ENCODE data around the gene ADGRA3. TPM values are rescaled to one million over a fixed set of nuclear protein-coding genes. Genes with fewer than 3 reads are reported as not detected.

ADGRA3 gene
- polyA plus RNA-seq, 1 donor = 51.5 TPM

DNA sequence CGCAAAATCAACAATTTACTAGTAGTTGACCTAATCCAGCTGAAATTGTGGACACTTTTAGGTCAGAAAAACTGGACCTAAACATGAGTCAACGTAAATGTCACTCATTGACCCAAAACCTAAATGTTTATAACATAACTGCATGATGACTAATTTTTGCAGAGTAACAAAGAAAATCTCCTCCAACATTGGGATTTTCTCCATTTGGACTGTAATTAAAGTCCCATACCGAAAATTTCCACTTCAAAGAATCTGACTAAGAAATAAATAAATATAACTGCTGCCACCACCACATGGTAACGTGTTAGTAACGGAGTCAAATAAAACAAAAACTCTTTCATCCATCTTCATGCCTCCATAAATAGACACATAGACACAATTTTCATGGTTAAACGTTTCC is 1.9 kb downstream of the ADGRA3 start:
- H3K27me3 ChIP-seq (ENCODE audit: control insufficient read depth, insufficient read depth, low read length) = no peaks in the 10 kb centered on the region
- no peaks in the 10 kb centered on the region for H3K9me3 ChIP-seq (ENCODE audit: control insufficient read depth, low read depth, low read length)
- no peak for DNase-seq
- H3K4me3 ChIP-seq (ENCODE audit: low read length) = peak overlapping the region; percentile 68
- 52% methylated on average over 2 of the region's 6 CpGs for WGBS (ENCODE audit: insufficient coverage, low lambda C conversion rate)
- H3K36me3 ChIP-seq (ENCODE audit: control insufficient read depth, insufficient read depth, low read length) = no peaks in the 10 kb centered on the region
- H3K27ac ChIP-seq (ENCODE audit: low read length) = no peak overlapping the region
- peaks cover 7% of the 10 kb centered on the region for H3K4me1 ChIP-seq (ENCODE audit: control insufficient read depth, insufficient read depth, low read length)

DNA sequence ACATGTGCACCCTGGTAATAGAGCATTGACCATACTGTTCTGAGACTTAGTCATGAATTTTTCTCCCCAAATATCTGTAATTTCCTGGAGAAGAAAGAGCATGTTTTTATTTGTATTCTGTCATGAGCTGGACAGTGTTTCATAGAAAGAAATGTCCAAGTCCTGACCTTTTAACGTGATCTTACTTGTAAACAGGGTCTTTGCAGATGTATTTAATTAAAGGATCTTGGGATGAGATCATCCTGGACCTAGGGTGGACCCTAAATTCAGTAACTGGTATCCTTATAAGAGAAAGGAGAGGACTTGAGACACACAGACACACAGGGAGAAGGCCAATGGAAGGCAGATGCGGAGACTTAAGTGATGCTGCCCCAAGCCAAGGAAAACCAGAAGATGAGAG is 3.6 kb downstream of the ADGRA3 start:
- no peaks in the 10 kb centered on the region for H3K9me3 ChIP-seq (ENCODE audit: control insufficient read depth, low read depth, low read length)
- 94% methylated on average over 2 of the region's 2 CpGs for WGBS (ENCODE audit: insufficient coverage, low lambda C conversion rate)
- peaks cover 7% of the 10 kb centered on the region for H3K4me1 ChIP-seq (ENCODE audit: control insufficient read depth, insufficient read depth, low read length)
- DNase-seq = no peak
- H3K4me3 ChIP-seq (ENCODE audit: low read length) = no peak overlapping the region
- H3K27ac ChIP-seq (ENCODE audit: low read length) = no peak overlapping the region
- H3K27me3 ChIP-seq (ENCODE audit: control insufficient read depth, insufficient read depth, low read length) = no peaks in the 10 kb centered on the region
- no peaks in the 10 kb centered on the region for H3K36me3 ChIP-seq (ENCODE audit: control insufficient read depth, insufficient read depth, low read length)

DNA sequence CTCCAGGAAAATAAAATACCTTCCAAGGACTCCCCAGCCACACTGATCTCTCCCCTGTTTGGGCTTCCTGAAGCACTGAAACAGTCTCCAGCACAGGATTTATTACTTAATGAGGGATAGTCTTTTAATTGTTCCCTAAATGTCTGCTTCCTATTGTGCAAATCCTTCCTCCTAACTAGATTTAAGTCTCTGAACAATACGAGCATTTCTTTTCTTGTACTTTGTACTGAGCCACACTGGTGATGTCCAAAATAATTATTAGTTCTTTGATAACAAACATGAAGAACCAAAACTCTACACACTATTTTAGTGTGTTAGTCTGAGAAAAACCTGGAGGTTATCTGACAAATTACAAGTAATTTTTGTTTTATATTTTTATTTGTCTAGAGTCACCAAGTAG is 5.1 kb downstream of the ADGRA3 start:
- Histone ChIP-seq H3K9me3 (ENCODE audit: control insufficient read depth, low read depth, low read length) (no peaks in the 10 kb centered on the region), H3K36me3 (ENCODE audit: control insufficient read depth, insufficient read depth, low read length) (no peaks in the 10 kb centered on the region), H3K4me3 (ENCODE audit: low read length) (no peak overlapping the region), H3K27me3 (ENCODE audit: control insufficient read depth, insufficient read depth, low read length) (no peaks in the 10 kb centered on the region), H3K27ac (ENCODE audit: low read length) (no peak overlapping the region), H3K4me1 (ENCODE audit: control insufficient read depth, insufficient read depth, low read length) (peaks cover 3% of the 10 kb centered on the region)
- DNase-seq = no peak
- 20% methylated on average over 1 of the region's 1 CpG for WGBS (ENCODE audit: insufficient coverage, low lambda C conversion rate)

DNA sequence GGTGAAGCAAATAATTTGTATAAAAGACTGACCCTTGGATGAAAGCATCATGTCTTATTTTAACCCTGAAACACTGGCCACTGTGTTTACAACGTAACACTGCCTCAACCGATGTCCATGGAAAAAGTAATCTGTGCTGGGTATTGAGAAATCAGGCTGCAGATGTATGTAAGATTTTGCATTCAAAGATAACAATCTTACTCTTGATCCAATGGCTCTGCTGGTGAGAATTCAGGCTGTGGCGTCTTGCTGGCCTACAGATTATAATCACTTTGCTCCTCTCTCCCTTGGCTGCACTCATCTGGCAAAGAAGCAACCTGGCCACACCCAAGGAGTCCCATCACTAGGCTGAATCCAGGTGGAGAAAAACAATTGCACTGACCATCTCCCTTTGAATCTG is 7.5 kb downstream of the ADGRA3 start:
- H3K9me3 ChIP-seq (ENCODE audit: control insufficient read depth, low read depth, low read length) = no peaks in the 10 kb centered on the region
- H3K4me1 ChIP-seq (ENCODE audit: control insufficient read depth, insufficient read depth, low read length) = no peaks in the 10 kb centered on the region
- WGBS (ENCODE audit: insufficient coverage, low lambda C conversion rate) = 80% methylated on average over 1 of the region's 3 CpGs

DNA sequence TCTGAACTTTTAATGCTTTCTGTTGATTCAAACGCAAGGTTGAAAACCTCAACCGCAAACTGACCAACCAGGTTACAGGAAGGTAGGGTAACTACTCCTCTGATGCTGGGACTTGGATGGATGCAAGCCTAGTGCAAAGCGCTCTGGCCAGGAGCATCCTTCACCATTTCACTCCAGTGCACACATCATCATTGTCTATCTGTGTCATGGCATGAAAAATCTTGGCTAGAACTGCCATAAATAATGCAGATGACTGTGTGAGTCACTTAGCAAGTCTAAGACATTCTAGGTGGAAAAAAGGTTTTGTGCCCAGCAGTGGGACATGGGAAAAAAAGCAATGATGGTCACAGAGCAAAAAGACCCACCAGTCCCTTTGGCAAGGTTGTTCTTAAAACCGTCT is 10.9 kb downstream of the ADGRA3 start:
- no peak for DNase-seq
- WGBS (ENCODE audit: insufficient coverage, low lambda C conversion rate) = no CpG with 5 or more reads among the region's 4 CpGs

More for the DNA sequence above, 7.5 kb downstream of the ADGRA3 start:
- no peaks in the 10 kb centered on the region for H3K36me3 ChIP-seq (ENCODE audit: control insufficient read depth, insufficient read depth, low read length)
- H3K27me3 ChIP-seq (ENCODE audit: control insufficient read depth, insufficient read depth, low read length) = no peaks in the 10 kb centered on the region
- no peak overlapping the region for H3K4me3 ChIP-seq (ENCODE audit: low read length)
- no peak for DNase-seq
- no peak overlapping the region for H3K27ac ChIP-seq (ENCODE audit: low read length)

DNA sequence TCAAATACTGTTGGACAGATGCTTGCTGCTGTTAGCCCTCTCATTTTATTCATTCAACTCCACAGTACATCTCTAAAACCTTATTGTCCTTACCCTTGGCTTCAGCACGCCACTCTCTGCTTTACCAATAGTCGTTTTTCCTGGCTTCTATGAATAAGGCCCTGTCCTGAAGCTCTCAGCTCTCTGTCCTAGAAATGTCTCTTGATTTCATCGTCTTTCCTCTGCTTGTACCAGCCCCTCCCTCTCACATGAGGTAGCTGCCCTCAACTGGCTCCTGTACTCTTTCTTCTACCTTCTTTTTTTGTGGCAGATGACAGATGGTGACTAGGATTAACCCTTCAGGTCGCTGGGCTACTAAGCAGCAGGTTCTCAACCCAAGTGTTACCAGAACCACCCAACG is 11.4 kb downstream of the ADGRA3 start:
- no peaks in the 10 kb centered on the region for H3K27me3 ChIP-seq (ENCODE audit: control insufficient read depth, insufficient read depth, low read length)
- no peak overlapping the region for H3K27ac ChIP-seq (ENCODE audit: low read length)
- no peak for DNase-seq
- H3K4me1 ChIP-seq (ENCODE audit: control insufficient read depth, insufficient read depth, low read length) = peaks cover 18% of the 10 kb centered on the region
- H3K36me3 ChIP-seq (ENCODE audit: control insufficient read depth, insufficient read depth, low read length) = no peaks in the 10 kb centered on the region
- 86% methylated on average over 2 of the region's 5 CpGs for WGBS (ENCODE audit: insufficient coverage, low lambda C conversion rate)
- H3K4me3 ChIP-seq (ENCODE audit: low read length) = no peak overlapping the region
- H3K9me3 ChIP-seq (ENCODE audit: control insufficient read depth, low read depth, low read length) = no peaks in the 10 kb centered on the region

More for the DNA sequence above, 10.9 kb downstream of the ADGRA3 start:
- Histone ChIP-seq H3K4me1 (ENCODE audit: control insufficient read depth, insufficient read depth, low read length) (peaks cover 17% of the 10 kb centered on the region), H3K27me3 (ENCODE audit: control insufficient read depth, insufficient read depth, low read length) (no peaks in the 10 kb centered on the region), H3K4me3 (ENCODE audit: low read length) (no peak overlapping the region), H3K36me3 (ENCODE audit: control insufficient read depth, insufficient read depth, low read length) (no peaks in the 10 kb centered on the region), H3K9me3 (ENCODE audit: control insufficient read depth, low read depth, low read length) (no peaks in the 10 kb centered on the region), H3K27ac (ENCODE audit: low read length) (no peak overlapping the region)

DNA sequence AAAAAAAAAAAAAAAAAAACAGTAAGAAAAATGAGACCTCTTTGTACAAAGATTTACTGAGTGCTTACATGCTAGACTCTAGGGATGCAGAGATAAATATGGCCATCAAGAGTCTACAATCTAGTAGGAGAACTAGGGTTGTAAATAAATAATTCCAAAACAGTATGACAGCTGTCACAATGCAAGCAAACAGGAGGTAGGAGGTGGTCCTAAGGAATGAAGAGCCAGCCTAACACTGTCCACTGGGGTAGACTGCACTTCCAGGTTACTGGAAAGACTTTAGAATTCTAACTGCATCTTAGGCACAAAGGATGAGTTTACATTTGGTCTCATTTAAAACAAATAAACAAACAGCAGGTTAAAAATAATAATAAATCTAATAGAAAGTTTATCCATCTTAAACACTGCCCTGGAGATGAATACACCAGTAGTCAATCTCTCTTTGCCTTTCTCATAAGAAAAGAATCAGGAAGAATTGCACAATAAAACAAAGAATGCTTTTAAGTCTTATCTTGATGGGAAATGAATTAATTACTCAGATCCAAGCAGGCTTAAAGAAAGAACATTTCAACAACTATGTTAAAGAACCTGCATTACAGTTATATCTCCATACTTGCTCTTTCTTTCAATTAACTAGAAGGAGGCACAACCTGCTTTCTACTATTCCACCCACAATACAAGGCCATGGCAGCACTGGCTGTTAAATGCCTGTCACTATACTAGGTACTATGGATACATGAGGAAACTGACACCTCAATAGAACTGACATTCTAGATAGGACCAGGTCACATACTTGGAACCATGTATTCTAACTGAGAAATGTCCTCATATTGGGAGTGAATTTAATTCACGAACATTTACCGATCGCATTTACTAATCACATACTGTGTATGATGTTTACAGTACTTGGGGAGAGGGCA is 12.7 kb downstream of the ADGRA3 start:
- no CpG with 5 or more reads among the region's 3 CpGs for WGBS (ENCODE audit: insufficient coverage, low lambda C conversion rate)
- Histone ChIP-seq H3K27ac (ENCODE audit: low read length) (no peak overlapping the region), H3K4me1 (ENCODE audit: control insufficient read depth, insufficient read depth, low read length) (peaks cover 18% of the 10 kb centered on the region), H3K4me3 (ENCODE audit: low read length) (no peak overlapping the region), H3K9me3 (ENCODE audit: control insufficient read depth, low read depth, low read length) (no peaks in the 10 kb centered on the region), H3K36me3 (ENCODE audit: control insufficient read depth, insufficient read depth, low read length) (no peaks in the 10 kb centered on the region), H3K27me3 (ENCODE audit: control insufficient read depth, insufficient read depth, low read length) (no peaks in the 10 kb centered on the region)
- DNase-seq = no peak

DNA sequence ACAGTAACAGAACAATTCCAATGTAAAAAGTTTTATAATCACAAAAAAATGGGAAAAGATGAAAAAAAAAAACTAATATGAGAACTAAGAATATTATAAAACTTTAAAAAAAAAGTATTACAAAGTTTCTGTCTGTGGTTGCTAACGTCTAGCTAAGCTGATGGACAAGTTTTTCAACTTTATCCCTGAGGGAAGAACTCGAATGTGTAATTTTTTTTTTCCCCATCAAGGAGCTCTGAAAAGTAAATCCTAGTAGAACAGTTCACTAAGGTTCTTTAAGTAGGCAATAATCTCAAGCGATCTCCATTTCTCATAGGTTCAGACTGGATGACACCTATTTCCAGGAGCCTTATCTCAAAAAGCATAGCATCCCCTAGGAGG is 14.2 kb downstream of the ADGRA3 start:
- WGBS (ENCODE audit: insufficient coverage, low lambda C conversion rate) = no CpG with 5 or more reads among the region's 3 CpGs
- no peaks in the 10 kb centered on the region for H3K9me3 ChIP-seq (ENCODE audit: control insufficient read depth, low read depth, low read length)
- no peak for DNase-seq
- H3K4me3 ChIP-seq (ENCODE audit: low read length) = no peak overlapping the region
- H3K36me3 ChIP-seq (ENCODE audit: control insufficient read depth, insufficient read depth, low read length) = no peaks in the 10 kb centered on the region
- peak overlapping the region; percentile 89 for H3K27ac ChIP-seq (ENCODE audit: low read length)
- no peaks in the 10 kb centered on the region for H3K27me3 ChIP-seq (ENCODE audit: control insufficient read depth, insufficient read depth, low read length)
- H3K4me1 ChIP-seq (ENCODE audit: control insufficient read depth, insufficient read depth, low read length) = peaks cover 18% of the 10 kb centered on the region

DNA sequence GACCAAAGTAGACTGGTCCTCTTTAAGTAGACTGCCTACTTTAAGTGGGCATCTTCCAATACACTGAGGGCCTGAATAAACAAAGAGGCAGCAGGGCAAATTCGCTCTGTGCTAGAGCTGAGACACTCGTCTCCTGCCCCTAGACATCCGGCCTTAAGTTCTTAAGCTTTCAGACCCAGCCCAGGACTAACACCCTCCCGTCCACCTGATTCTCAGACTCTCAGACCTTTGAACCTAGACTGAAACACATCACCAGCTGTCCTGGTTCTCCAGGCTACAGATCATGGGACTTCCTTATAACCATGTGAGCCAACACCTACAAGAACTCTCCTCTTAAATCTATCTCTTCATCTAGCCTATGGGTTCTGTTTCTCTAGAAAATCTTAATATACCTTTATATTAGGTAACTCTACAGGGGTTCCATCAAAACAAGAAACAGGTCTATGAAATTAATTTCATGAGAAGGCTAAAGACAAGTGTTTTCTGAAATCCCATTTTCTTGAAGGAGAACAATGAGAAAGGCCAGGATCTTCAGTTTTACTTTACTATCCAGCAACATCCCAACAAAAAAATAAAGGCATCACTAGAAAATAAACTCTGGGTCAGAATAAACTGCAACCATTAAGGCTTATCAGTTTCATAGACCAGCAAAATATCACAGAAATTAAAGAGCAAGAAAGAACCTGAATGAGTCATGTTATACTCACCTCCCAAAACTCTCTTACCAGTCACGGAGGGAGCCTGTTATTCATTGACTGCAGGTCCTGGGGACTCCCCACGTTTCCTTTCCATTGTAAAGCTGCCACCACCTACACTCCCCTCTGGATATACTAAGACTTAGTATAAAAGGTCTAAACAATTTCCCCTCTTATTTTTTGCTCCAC is 14.8 kb downstream of the ADGRA3 start:
- no CpG with 5 or more reads among the region's 6 CpGs for WGBS (ENCODE audit: insufficient coverage, low lambda C conversion rate)
- Histone ChIP-seq H3K36me3 (ENCODE audit: control insufficient read depth, insufficient read depth, low read length) (no peaks in the 10 kb centered on the region), H3K9me3 (ENCODE audit: control insufficient read depth, low read depth, low read length) (no peaks in the 10 kb centered on the region), H3K4me1 (ENCODE audit: control insufficient read depth, insufficient read depth, low read length) (peaks cover 18% of the 10 kb centered on the region), H3K4me3 (ENCODE audit: low read length) (no peak overlapping the region), H3K27ac (ENCODE audit: low read length) (peak overlapping the region; percentile 89), H3K27me3 (ENCODE audit: control insufficient read depth, insufficient read depth, low read length) (no peaks in the 10 kb centered on the region)
- peak; percentile 83 to 93 for DNase-seq

DNA sequence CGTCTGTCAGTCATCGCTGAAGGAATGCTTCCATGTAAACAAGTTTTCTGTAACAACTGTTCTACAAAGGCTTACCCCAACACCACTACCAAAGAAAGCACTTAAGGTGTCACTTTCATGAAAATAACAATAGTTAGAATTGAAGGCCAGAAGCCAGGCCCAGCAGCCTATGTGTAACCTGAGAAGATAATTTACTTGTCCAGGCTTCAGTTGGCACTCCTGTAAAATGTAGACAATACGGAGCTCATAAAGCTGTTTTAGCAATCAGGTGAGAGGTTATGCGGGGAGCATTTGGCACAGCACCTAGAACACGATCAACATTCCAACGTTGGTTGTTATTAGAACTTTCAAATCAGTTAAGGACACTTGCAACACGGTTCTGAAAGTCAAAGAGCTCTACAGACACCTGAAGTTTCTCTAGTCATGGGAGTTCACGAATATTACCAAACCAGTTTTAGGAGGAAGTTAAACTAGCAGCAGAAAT is 15.7 kb downstream of the ADGRA3 start:
- Histone ChIP-seq H3K27ac (ENCODE audit: low read length) (peak overlapping the region; percentile 89), H3K27me3 (ENCODE audit: control insufficient read depth, insufficient read depth, low read length) (no peaks in the 10 kb centered on the region), H3K4me3 (ENCODE audit: low read length) (no peak overlapping the region), H3K36me3 (ENCODE audit: control insufficient read depth, insufficient read depth, low read length) (no peaks in the 10 kb centered on the region), H3K4me1 (ENCODE audit: control insufficient read depth, insufficient read depth, low read length) (peaks cover 18% of the 10 kb centered on the region), H3K9me3 (ENCODE audit: control insufficient read depth, low read depth, low read length) (no peaks in the 10 kb centered on the region)
- WGBS (ENCODE audit: insufficient coverage, low lambda C conversion rate) = 90% methylated on average over 2 of the region's 8 CpGs
- DNase-seq = peak; percentile 26 to 57
